ENCODE results near the gene PLA2G1B. TPM values are rescaled to one million over a fixed set of nuclear protein-coding genes. Genes with fewer than 3 reads are reported as not detected.

Gene PLA2G1B
- total and polyA plus RNA-seq, 9 of the 15 experiments (the other 6 are each of a cell fraction or from before 2014, with no cell fraction given) = 1.4 TPM; not detected in 8

DNA sequence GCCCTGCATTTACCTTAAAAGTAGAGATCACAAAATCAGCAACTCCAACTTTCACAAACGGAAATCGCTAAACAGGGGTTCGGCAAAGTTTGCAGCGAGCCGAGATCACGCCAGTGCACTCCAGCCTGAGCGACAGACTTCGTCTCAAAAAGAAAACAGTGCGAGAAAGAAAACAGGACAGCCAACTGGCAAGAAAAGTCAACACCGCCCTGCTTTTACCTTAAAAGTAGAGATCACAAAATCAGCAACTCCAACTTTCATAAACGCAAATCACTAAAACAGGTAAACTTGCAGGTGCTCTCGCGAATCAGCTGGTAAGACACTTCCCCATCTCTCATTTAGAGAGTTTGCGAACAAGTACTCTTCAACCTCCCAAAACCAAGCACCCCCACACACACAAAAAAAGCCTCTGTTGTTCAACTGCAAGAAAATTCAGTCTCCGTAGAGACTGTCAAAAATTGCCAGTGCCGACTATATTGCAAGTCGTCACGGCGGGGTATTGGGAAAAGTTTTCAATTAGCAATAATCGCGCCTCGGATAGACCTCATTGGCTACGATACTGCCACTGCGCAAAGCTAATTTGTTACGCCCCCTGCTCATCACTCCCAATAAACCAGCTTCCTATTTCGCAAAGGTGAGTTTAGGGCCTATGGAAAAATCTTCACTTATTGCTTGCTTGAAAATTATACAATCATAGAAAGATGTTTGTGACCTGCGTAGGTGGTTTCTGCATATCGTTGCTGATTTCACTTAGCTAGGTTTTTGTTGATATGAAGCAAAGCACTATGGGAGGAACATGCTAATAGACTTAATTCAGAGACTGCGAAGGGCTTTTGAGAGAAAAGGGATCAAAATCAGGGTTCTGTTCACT, 34.7 kb downstream of the PLA2G1B start, which contains the start of gene RNU4-1 (continued):
- TF ChIP-seq ZBTB9 (CRISPR knock-in tag; IDR thresholded peaks at IDR 0.05) = 0 out of 2 replicates have a peak, but pooled peaks have one; percentile 14
- peak; percentile 77; the same call in 1 of the 2 replicates for TF ChIP-seq ZNF175 (CRISPR knock-in tag; IDR thresholded peaks at IDR 0.05; ENCODE audit: low read depth)
- peak; percentile 80 for TF ChIP-seq CXXC5 (CRISPR knock-in tag; IDR thresholded peaks at IDR 0.05)
- TF ChIP-seq PTBP1 (IDR thresholded peaks at IDR 0.05; ENCODE audit: low read depth, low read length) = peak; percentile 76; the same call in 1 of the 2 replicates
- peak; percentile 72; the same call in 1 of the 2 replicates for TF ChIP-seq RFX7 (CRISPR knock-in tag; IDR thresholded peaks at IDR 0.05)
- peak; percentile 94 for TF ChIP-seq ILF3 (IDR thresholded peaks at IDR 0.05; ENCODE audit: borderline replicate concordance)
- TF ChIP-seq, protein P1, sequence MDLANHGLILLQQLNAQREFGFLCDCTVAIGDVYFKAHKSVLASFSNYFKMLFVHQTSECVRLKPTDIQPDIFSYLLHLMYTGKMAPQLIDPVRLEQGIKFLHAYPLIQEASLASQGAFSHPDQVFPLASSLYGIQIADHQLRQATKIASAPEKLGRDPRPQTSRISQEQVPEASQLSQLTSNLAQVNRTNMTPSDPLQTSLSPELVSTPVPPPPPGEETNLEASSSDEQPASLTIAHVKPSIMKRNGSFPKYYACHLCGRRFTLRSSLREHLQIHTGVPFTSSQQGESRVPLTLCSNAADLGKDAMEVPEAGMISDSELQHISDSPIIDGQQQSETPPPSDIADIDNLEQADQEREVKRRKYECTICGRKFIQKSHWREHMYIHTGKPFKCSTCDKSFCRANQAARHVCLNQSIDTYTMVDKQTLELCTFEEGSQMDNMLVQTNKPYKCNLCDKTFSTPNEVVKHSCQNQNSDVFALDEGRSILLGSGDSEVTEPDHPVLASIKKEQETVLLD (IDR thresholded peaks at IDR 0.05) = peak; percentile 46; the same call in 1 of the 2 replicates
- no peak for TF ChIP-seq SRSF1 (IDR thresholded peaks at IDR 0.05; ENCODE audit: low read depth, low read length)
- TF ChIP-seq MAFG (tag; conservative IDR thresholded peaks at IDR 0.05) = 0 out of 2 replicates have a peak, but pooled peaks have one; percentile 9
- TF ChIP-seq ZNF274 (IDR thresholded peaks at IDR 0.05; ENCODE audit: borderline replicate concordance, low read depth, low read length) = 0 out of 2 replicates have a peak, but pooled peaks have one; percentile 43
- peak; percentile 99 for TF ChIP-seq RNF2 (IDR thresholded peaks at IDR 0.05)
- peak; percentile 74; the same call in 1 of the 2 replicates for TF ChIP-seq SOX6 (IDR thresholded peaks at IDR 0.05)
- TF ChIP-seq, protein P2, sequence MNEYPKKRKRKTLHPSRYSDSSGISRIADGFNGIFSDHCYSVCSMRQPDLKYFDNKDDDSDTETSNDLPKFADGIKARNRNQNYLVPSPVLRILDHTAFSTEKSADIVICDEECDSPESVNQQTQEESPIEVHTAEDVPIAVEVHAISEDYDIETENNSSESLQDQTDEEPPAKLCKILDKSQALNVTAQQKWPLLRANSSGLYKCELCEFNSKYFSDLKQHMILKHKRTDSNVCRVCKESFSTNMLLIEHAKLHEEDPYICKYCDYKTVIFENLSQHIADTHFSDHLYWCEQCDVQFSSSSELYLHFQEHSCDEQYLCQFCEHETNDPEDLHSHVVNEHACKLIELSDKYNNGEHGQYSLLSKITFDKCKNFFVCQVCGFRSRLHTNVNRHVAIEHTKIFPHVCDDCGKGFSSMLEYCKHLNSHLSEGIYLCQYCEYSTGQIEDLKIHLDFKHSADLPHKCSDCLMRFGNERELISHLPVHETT (CRISPR knock-in tag; conservative IDR thresholded peaks at IDR 0.05 in 1 of 2, IDR thresholded peaks at IDR 0.05 in 1 of 2) = peak in 1 of 2 experiments; percentile 54; a peak in 2 of 4 replicates
- no peak for TF ChIP-seq E2F8 (IDR thresholded peaks at IDR 0.05; ENCODE audit: low read depth, partially characterized antibody)
- TF ChIP-seq GATAD2A (IDR thresholded peaks at IDR 0.05) = peak; percentile 80; the same call in 1 of the 2 replicates
- no peak for TF ChIP-seq SMARCA5 (IDR thresholded peaks at IDR 0.05)
- TF ChIP-seq ZNF766 (CRISPR knock-in tag; conservative IDR thresholded peaks at IDR 0.05) = peak; percentile 82
- peak; percentile 97 for TF ChIP-seq RBM39 (optimal IDR thresholded peaks at IDR 0.05; ENCODE audit: low read depth, low read length)
- TF ChIP-seq FOXP1 (CRISPR knock-in tag; IDR thresholded peaks at IDR 0.05) = peak; percentile 43; the same call in 1 of the 2 replicates
- TF ChIP-seq ZNF695 (CRISPR knock-in tag; IDR thresholded peaks at IDR 0.05) = no peak

All from K562 (cell line).